ES-I3 (cell line): ENCODE measurements around the gene SCGB1D1.

Source experiments
- H3K36me3 ChIP-seq: 2 replicates; pipeline ENCODE4 v1.6.1; 2013; ENCODE audit warnings: mild to moderate bottlenecking, low read length, control low read depth, moderate library complexity; ENCODE audit not compliant: insufficient read depth
- H3K4me1 ChIP-seq: 2 replicates; pipeline ENCODE4 v1.6.1; 2013; ENCODE audit warnings: mild to moderate bottlenecking, control low read depth, low read length; ENCODE audit not compliant: insufficient read depth
- H3K9ac ChIP-seq: 2 replicates; pipeline ENCODE4 v1.6.1; 2013; ENCODE audit warnings: low read depth, mild to moderate bottlenecking, low read length, moderate library complexity
- H3K9me3 ChIP-seq: 2 replicates; pipeline ENCODE4 v1.6.1; 2013; ENCODE audit warnings: mild to moderate bottlenecking, low read length, moderate library complexity; ENCODE audit not compliant: control insufficient read depth, insufficient read depth

Gene SCGB1D1

DNA sequence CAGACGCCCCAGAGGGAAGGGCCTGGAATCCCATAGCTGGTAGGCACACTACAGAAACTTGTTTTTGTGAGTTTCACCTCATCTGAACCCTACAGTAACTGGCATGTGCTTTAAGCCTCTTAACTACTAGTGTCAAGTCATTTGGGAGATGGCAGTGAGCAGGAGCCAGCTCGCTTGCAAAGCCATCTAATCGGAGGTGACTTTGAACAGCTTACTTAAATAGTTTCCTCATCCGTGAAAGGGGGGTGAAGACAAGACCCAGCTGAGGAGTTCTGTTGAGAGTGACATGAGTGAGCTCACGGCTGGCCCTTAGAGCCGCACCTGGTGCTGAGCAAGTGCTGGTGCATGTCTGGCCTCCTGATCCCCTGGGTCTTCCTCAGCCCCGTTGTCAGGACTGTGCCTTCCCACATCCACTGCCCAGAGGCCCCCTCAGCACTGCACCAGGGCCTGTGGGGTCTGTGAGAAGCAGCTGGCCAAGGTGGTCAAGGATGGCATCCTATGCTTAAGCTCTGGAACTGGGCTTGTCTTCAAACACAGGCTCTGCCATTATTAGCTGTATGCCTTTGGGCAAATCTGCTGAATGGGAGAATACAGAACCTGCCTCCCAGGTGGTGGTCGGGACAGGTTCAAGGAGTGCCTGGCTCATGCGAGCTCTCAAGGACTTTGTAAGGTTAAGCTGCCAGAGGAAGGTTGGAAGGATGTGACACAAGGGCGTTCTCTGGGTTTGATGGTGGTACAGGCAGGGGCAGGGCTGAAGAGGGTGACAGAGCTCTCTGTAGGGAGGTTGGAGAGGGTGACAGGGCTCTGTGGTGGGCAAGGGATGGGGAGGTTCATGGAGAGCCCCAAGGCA lies 38.9 kb upstream of the SCGB1D1 start:
- Histone ChIP-seq H3K4me1 (no peaks in the 10 kb centered on the region), H3K9ac (no peak overlapping the region), H3K9me3 (no peaks in the 10 kb centered on the region), H3K36me3 (peaks cover 27% of the 10 kb centered on the region)

DNA sequence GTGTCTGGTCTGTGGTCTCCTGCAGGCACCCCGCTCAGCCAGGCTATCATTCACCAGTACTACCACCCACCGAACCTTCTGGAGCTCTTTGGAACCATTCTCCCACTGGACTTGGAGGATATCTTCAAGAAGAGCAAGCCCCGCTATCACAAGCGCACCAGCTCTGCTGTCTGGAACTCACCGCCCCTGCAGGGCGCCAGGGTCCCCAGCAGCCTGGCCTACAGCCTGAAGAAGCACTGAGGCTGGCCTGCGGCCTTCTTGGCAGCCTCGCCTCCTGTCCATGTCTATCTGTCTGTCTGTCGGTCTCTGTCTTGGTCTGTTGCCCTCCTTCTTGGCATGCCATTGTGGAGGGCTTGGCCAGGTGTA lies 38.3 kb upstream of the SCGB1D1 start:
- Histone ChIP-seq H3K36me3 (peaks cover 24% of the 10 kb centered on the region), H3K9me3 (no peaks in the 10 kb centered on the region)

DNA sequence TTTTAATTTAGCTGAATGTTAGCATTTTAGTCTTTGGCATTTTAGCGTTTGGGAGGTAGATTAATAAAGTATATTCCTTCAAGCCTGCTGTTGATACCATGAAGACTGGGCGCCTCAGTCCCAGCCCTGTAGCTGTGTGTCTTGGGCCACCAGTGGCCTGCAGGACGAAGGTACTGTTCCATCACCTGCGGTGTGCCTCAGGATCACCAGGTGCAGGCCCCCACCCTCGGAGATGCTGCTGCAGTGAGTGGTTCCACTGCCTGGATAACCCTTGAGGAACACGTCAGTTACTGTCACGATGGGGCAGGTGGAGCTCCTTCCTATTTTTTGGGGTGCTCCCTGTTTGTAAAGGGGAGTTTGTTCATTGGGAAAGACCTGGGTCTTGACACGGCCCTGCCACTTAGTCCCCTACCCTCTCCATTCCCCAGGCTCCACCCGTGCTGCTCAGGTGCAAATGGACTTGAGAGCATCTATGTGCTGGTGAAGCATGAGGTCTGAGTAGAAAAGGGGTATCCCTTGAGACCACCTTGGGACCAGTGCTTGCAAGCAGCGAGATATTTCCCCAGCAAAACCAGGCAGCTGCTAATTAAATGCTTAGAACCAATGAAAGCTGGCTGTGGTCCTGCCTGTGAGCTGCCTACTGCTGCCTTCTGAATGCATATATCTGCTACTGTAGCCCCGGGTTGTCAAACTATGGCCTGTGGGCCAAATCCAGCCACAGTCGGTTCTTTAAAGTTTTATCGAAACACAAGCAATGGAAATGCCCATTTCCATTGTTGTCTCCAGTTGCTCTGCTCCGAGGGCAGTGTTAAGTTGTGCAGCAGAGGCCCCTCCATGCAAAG lies 37.5 kb upstream of the SCGB1D1 start:
- H3K9me3 ChIP-seq: no peaks in the 10 kb centered on the region
- H3K36me3 ChIP-seq: peaks cover 19% of the 10 kb centered on the region
- no peak overlapping the region for H3K9ac ChIP-seq

More for the DNA sequence above, 38.3 kb upstream of the SCGB1D1 start:
- no peaks in the 10 kb centered on the region for H3K4me1 ChIP-seq
- no peak overlapping the region for H3K9ac ChIP-seq

DNA sequence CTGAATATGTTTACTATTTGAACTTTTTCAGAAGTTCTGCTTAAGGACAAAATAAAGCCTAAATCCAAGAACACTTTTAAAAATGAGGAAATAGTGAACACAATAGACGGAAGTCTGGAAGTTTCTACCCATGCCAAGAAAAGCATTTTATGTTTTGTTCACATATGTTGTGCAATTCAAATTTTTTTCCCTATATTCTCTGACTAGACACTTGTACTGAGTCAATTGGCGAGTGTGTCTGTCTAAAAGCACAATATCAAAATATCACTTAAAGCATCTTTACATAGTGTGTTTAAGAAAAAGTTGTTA lies 37.0 kb upstream of the SCGB1D1 start:
- Histone ChIP-seq H3K9ac (no peak overlapping the region), H3K9me3 (no peaks in the 10 kb centered on the region), H3K36me3 (peaks cover 18% of the 10 kb centered on the region), H3K4me1 (no peaks in the 10 kb centered on the region)

More for the DNA sequence above, 37.5 kb upstream of the SCGB1D1 start:
- H3K4me1 ChIP-seq: no peaks in the 10 kb centered on the region

DNA sequence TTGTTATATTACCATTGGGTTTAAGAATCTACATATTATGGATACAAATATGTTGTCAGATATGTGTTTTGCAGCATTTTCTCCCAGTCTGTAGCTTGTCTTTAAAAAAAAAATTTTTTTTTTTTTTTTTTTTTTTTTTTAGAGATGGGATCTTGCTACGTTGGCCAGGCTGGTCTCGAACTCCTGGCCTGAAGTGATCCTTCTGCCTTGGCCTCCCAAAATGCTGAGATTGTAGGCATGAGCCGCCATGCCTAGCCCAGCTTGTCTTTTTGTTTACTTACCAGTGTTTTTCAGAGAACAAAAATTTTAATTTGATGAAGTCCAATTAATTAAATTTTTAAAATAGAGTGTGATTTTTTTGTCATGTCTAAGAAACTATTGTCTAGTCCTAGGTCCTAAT lies 36.4 kb upstream of the SCGB1D1 start:
- Histone ChIP-seq H3K9ac (no peak overlapping the region), H3K9me3 (no peaks in the 10 kb centered on the region), H3K36me3 (peaks cover 16% of the 10 kb centered on the region), H3K4me1 (no peaks in the 10 kb centered on the region)

DNA sequence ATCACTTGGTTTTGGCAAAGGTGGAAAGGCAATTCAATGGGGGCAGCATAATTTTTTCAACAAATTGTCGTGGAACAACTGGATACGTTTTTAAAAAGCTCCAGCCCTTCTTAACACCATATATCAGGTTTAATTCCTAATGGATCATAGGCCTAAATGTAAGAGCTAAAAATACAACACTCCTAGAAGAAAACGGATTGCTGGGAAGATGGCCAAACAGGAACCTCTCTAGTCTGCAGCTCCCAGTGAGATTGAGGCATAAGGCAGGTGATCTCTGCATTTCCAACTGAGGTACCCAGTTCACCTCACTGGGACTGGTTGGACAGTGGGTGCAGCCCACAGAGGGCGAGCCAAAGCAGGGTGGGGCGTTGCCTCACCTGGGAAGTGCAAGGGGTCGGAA lies 32.4 kb upstream of the SCGB1D1 start:
- Histone ChIP-seq H3K9ac (no peak overlapping the region), H3K36me3 (no peaks in the 10 kb centered on the region), H3K9me3 (no peaks in the 10 kb centered on the region), H3K4me1 (no peaks in the 10 kb centered on the region)

DNA sequence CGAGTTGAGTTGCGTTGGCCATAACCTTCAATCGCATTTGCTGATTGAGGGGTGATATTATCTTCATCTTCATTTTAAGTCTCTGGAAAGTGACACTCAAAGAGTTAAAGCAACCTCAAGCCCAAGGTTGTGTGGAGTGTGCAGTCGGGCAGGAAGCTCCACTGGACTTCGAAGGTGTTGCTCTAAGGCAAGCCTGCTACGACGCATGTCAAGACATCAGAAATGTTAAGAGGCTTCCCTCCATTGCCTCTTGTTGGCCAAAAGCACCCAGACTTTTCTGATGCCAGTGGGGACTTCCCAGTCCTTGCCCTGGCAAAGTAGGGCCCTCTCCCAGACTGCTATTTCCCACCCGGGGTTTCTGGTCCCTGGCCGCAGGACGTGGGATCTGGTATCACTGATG lies 23.6 kb upstream of the SCGB1D1 start:
- Histone ChIP-seq H3K9ac (no peak overlapping the region), H3K4me1 (no peaks in the 10 kb centered on the region), H3K36me3 (no peaks in the 10 kb centered on the region), H3K9me3 (no peaks in the 10 kb centered on the region)

DNA sequence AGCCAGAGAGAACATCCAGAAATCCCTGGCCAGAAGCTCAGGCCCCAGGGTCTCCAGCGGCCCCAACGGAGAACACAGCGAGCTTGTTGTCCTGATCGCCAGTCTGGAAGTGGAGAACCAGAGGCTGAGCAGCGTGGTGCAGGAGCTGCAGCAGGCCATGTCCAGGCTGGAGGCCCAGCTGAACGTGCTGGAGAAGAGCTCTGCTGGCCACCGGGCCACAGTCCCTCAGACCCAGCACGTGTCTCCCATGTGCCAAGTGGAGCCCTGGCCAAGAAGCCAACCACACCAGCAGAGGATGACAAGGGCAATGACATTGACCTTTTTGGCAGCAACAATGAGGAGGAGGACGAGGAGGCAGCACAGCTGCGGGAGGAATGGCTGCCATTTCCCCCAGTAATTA lies 20.6 kb upstream of the SCGB1D1 start:
- Histone ChIP-seq H3K4me1 (no peaks in the 10 kb centered on the region), H3K9ac (no peak overlapping the region), H3K9me3 (no peaks in the 10 kb centered on the region)

DNA sequence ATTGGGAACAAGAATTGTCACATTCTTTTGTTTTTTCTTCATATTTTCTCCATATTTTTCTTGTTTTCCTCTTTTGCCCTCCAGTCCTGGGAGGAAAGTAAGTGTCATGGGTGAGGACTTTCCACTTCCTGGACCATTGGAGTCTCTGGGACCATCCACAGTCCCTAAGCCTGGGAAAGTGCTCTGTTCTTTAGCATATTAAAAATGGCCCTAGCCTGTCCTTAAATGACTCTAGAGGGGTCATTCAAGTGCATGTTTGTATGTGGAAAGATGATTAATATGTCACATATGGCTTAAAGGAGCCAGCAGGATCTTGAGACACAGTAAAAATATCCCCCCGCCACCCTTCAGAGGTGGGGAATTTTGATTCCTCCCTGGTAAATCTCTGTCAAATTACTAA lies 20.1 kb upstream of the SCGB1D1 start:
- H3K4me1 ChIP-seq: no peaks in the 10 kb centered on the region
- H3K9ac ChIP-seq: no peak overlapping the region
- no peaks in the 10 kb centered on the region for H3K36me3 ChIP-seq
- no peaks in the 10 kb centered on the region for H3K9me3 ChIP-seq

More for the DNA sequence above, 20.6 kb upstream of the SCGB1D1 start:
- no peaks in the 10 kb centered on the region for H3K36me3 ChIP-seq

DNA sequence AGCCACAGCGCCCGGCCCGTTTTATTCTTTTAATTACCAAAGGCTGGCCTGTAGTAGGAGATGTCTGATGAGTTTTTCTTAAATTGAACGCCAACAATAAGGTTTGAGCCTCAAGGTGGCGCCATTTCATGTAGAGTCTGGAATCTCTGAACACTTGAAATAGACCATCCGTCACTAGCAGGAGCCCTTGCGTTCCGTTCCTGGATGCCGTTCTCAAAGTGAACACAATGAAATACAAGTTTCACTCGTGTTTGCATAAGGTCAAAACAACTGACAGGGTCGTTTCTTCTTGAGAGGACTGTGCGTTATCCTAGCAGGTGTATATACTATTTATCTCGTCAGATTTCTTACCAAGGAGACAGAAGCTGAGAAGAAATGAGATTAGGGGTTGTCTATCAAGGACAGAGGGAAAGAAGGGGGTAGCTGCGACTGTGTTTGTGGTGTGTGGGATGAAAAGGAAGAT lies 18.7 kb upstream of the SCGB1D1 start:
- Histone ChIP-seq H3K36me3 (no peaks in the 10 kb centered on the region), H3K4me1 (no peaks in the 10 kb centered on the region), H3K9me3 (no peaks in the 10 kb centered on the region), H3K9ac (no peak overlapping the region; the same call in 1 of the 2 replicates)

DNA sequence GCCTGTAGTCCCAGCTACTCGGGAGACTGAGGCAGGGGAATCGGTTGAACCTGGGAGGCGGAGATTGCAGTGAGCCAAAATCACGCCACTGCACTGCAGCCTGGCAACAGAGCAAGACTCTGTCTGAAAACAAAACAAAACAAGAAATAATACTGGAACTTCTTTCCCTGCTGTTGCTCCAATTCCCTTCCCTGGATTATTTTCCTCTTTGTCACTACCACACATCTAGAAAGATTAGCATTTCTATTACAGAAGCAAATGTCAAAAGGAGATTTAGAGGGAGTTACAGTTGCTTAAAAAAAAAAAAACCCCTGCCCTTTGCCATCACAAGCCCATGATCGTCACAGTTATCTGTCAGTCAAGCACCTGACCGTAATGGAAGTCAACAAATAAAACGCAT lies 17.7 kb upstream of the SCGB1D1 start:
- Histone ChIP-seq H3K36me3 (no peaks in the 10 kb centered on the region), H3K9me3 (no peaks in the 10 kb centered on the region), H3K4me1 (no peaks in the 10 kb centered on the region), H3K9ac (no peak overlapping the region)

DNA sequence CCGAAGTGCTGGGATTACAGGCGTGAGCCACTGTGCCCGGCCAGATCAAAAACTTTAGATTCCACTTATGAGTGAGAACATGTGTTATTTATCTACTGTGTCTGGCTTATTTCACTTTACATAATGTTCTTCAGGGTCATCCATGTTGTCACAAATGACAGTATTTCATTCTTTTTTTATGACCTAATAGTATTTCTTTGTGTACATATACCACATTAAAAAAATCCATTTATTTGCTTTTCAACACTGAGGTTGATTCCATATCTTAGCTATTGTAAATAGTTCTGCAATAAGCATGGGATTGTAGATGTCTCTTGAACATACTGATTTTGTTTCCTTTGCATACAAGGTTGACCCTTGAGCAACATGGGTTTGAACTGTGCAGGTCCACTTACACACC lies 13.2 kb upstream of the SCGB1D1 start:
- Histone ChIP-seq H3K9me3 (no peaks in the 10 kb centered on the region), H3K4me1 (no peaks in the 10 kb centered on the region), H3K9ac (no peak overlapping the region), H3K36me3 (no peaks in the 10 kb centered on the region)

DNA sequence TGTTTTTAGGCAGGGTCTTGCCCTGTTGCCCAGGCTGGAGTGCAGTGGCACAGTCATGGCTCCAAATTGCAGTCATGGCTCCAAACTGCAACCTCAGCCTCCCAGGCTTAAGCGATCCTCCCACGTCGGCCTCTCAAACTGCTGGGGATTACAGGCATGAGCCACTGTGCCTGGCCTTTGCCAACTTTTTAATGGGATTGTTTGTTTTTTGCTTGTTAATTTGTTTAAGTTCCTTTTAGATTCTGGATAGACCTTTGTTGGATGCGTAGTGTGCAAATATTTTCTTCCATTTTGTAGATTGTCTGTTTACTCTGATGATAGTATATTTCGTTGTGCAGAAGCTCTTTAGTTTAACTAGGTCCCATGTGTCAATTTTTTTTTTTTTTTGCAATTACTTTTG lies 10.0 kb upstream of the SCGB1D1 start:
- Histone ChIP-seq H3K9me3 (no peaks in the 10 kb centered on the region), H3K36me3 (no peaks in the 10 kb centered on the region), H3K9ac (no peak overlapping the region), H3K4me1 (no peaks in the 10 kb centered on the region)

DNA sequence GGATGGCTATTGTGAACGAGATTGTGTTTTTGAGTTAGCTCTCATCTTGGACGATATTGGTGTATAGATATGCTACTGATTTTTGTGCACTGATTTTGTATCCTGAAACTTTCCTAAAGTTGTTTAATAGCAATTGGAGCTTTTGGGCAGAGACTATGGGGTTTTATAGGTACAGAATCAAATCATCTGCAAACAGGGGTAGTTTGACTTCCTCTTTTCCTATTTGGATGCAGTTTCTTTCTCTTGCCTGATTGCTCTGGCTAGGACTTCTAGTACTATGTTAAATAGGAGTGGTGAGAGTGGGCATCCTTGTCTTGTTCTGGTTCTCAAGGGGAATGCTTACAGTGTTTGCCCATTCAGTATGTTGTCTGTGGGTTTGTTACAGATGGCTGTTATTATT lies 8.9 kb upstream of the SCGB1D1 start:
- no peak overlapping the region for H3K9ac ChIP-seq
- no peaks in the 10 kb centered on the region for H3K4me1 ChIP-seq
- H3K36me3 ChIP-seq: no peaks in the 10 kb centered on the region
- no peaks in the 10 kb centered on the region for H3K9me3 ChIP-seq
